H9 (cell line): ENCODE results near the gene TFB1M. TPM values are rescaled to one million over a fixed set of nuclear protein-coding genes. Genes with fewer than 3 reads are reported as not detected.
A peak's percentile ranks its signal among the peaks of the same experiment; 100 is the strongest.

Experiments
- DNase-seq: peaks from one replicate; pipeline ENCODE4 v3.0.0-alpha.2; 2017
- H2AFZ ChIP-seq: one replicate; pipeline ENCODE4 v1.6.1; 2013; ENCODE audit warnings: mild to moderate bottlenecking, low read length, control low read depth, moderate library complexity
- H2AK5ac ChIP-seq: 2 replicates; pipeline ENCODE4 v1.6.1; 2013; ENCODE audit warnings: low read length, control low read depth, mixed read lengths; ENCODE audit not compliant: insufficient read length
- H2BK120ac ChIP-seq: one replicate; pipeline ENCODE4 v1.6.1; 2013; ENCODE audit warnings: low read depth, mild to moderate bottlenecking, low read length, control low read depth, inconsistent platforms; ENCODE audit not compliant: poor library complexity, severe bottlenecking
- H2BK12ac ChIP-seq: 2 replicates; pipeline ENCODE4 v1.6.1; 2013; ENCODE audit warnings: low read length, control low read depth, mixed read lengths, low read depth; ENCODE audit not compliant: insufficient read length
- H2BK15ac ChIP-seq: 2 replicates; pipeline ENCODE4 v1.6.1; 2013; ENCODE audit warnings: low read depth, low read length, control low read depth
- H2BK20ac ChIP-seq: one replicate; pipeline ENCODE4 v1.6.1; 2013; ENCODE audit warnings: low read depth, mild to moderate bottlenecking, low read length, control low read depth, inconsistent platforms; ENCODE audit not compliant: poor library complexity, severe bottlenecking
- H2BK5ac ChIP-seq: 2 replicates; pipeline ENCODE4 v1.6.1; 2013; ENCODE audit warnings: low read length, control low read depth, mixed read lengths; ENCODE audit not compliant: insufficient read length
- H3K14ac ChIP-seq: 2 replicates; pipeline ENCODE4 v1.6.1; 2013; ENCODE audit warnings: low read length, control low read depth; ENCODE audit not compliant: insufficient read depth
- H3K18ac ChIP-seq: 2 replicates; pipeline ENCODE4 v1.6.1; 2013; ENCODE audit warnings: low read depth, mild to moderate bottlenecking, mixed read lengths, low read length, control low read depth; ENCODE audit not compliant: insufficient read length
- H3K23ac ChIP-seq: 2 replicates; pipeline ENCODE4 v1.6.1; 2013; ENCODE audit warnings: low read length, control low read depth, mixed read lengths, low read depth; ENCODE audit not compliant: insufficient read length
- H3K23me2 ChIP-seq: 2 replicates; pipeline ENCODE4 v1.6.1; 2013; ENCODE audit warnings: low read depth, mild to moderate bottlenecking, mixed read lengths, low read length, control low read depth; ENCODE audit not compliant: insufficient read length, poor library complexity, severe bottlenecking
- H3K27ac ChIP-seq: 2 replicates; pipeline ENCODE4 v1.5.1; 2013; ENCODE audit warnings: low read length, control low read depth, mixed read lengths, low read depth; ENCODE audit not compliant: insufficient read length
- H3K27me3 ChIP-seq: 2 replicates; pipeline ENCODE4 v1.6.1; 2013; ENCODE audit warnings: low read length, control low read depth, inconsistent platforms; ENCODE audit not compliant: insufficient read depth
- H3K4ac ChIP-seq: 2 replicates; pipeline ENCODE4 v1.6.1; 2013; ENCODE audit warnings: low read depth, mild to moderate bottlenecking, control low read depth, inconsistent platforms, low read length, moderate library complexity
- H3K4me1 ChIP-seq: 2 replicates; pipeline ENCODE4 v1.6.1; 2013; ENCODE audit warnings: low read length, control low read depth, inconsistent platforms; ENCODE audit not compliant: insufficient read depth
- H3K4me2 ChIP-seq: 2 replicates; pipeline ENCODE4 v1.6.1; 2013; ENCODE audit warnings: low read length, control low read depth, mixed read lengths; ENCODE audit not compliant: insufficient read length, insufficient read depth
- H3K56ac ChIP-seq: 2 replicates; pipeline ENCODE4 v1.6.1; 2013; ENCODE audit warnings: low read depth, mild to moderate bottlenecking, mixed read lengths, low read length, control low read depth; ENCODE audit not compliant: insufficient read length
- H3K79me1 ChIP-seq: 2 replicates; pipeline ENCODE4 v1.6.1; 2013; ENCODE audit warnings: low read depth, mild to moderate bottlenecking, moderate library complexity, low read length, control low read depth, inconsistent platforms; ENCODE audit not compliant: insufficient read depth, poor library complexity, severe bottlenecking
- H3K79me2 ChIP-seq: 2 replicates; pipeline ENCODE4 v1.6.1; 2013; ENCODE audit warnings: low read length, control low read depth, inconsistent platforms; ENCODE audit not compliant: insufficient read depth
- H3K9ac ChIP-seq: 2 replicates; pipeline ENCODE4 v1.6.1; 2013; ENCODE audit warnings: low read length, control low read depth, mixed read lengths; ENCODE audit not compliant: insufficient read length; ENCODE audit errors: extremely low read depth
- H3K9me3 ChIP-seq: one replicate; pipeline ENCODE4 v1.6.1; 2013; ENCODE audit warnings: low read depth, low read length, inconsistent platforms; ENCODE audit not compliant: control insufficient read depth
- H3T11ph ChIP-seq: one replicate; pipeline ENCODE4 v1.6.1; 2013; ENCODE audit warnings: mild to moderate bottlenecking, low read length, control low read depth, inconsistent platforms
- H4K20me1 ChIP-seq: one replicate; pipeline ENCODE4 v1.6.1; 2013; ENCODE audit not compliant: control insufficient read depth, insufficient read length, insufficient read depth
- H4K5ac ChIP-seq: 2 replicates; pipeline ENCODE4 v1.6.1; 2013; ENCODE audit warnings: low read depth, mild to moderate bottlenecking, mixed read lengths, low read length, control low read depth; ENCODE audit not compliant: insufficient read length
- H4K8ac ChIP-seq: replicated peaks from 2 replicates; pipeline ENCODE4 v1.6.1; 2013; ENCODE audit warnings: low read length, control low read depth, mixed read lengths, low read depth; ENCODE audit not compliant: insufficient read length
- H4K91ac ChIP-seq: 2 replicates; pipeline ENCODE4 v1.6.1; 2013; ENCODE audit warnings: low read depth, mild to moderate bottlenecking, moderate library complexity, mixed read lengths, low read length, control low read depth; ENCODE audit not compliant: insufficient read length
- H3K27ac Mint-ChIP-seq, 3 experiments: 2 replicates in 2 of 3; 3 replicates in 1 of 3; pipeline ENCODE4 v1.8.0; 2020 to 2021; ENCODE audit warnings: mixed read lengths in 3 of 3, mild to moderate bottlenecking in 1 of 3, moderate library complexity in 1 of 3
- H3K27me3 Mint-ChIP-seq: 2 replicates; pipeline ENCODE4 v1.8.0; 2021; ENCODE audit warnings: low read depth, mild to moderate bottlenecking, moderate library complexity, mixed read lengths
- H3K36me3 Mint-ChIP-seq, 3 experiments: 2 replicates in 2 of 3; 3 replicates in 1 of 3; pipeline ENCODE4 v1.8.0; 2020 to 2021; ENCODE audit warnings: low read depth in 3 of 3, mixed read lengths in 3 of 3; ENCODE audit not compliant: insufficient read depth in 1 of 3
- H3K4me1 Mint-ChIP-seq, 2 experiments: 2 replicates each; pipeline ENCODE4 v1.8.0; 2020; ENCODE audit warnings: mixed read lengths in 2 of 2
- H3K4me3 Mint-ChIP-seq, 2 experiments: 2 replicates in 1 of 2; 3 replicates in 1 of 2; pipeline ENCODE4 v1.8.0; 2020 to 2021; ENCODE audit warnings: mild to moderate bottlenecking in 2 of 2, mixed read lengths in 2 of 2, moderate library complexity in 1 of 2
- H3K9me3 Mint-ChIP-seq, 2 experiments: 2 replicates in 1 of 2; 3 replicates in 1 of 2; pipeline ENCODE4 v1.8.0; 2020; ENCODE audit warnings: mild to moderate bottlenecking in 2 of 2, mixed read lengths in 2 of 2, moderate library complexity in 1 of 2
- CTCF ChIP-seq: fragments of 200-600 bp; sonication (generic); conservative IDR thresholded peaks from 3 replicates; pipeline ENCODE4 v1.8.0; 2021; ENCODE audit warnings: antibody characterized with exemption, mild to moderate bottlenecking
- WGBS: extraction: QIAGEN DNeasy Blood & Tissue Kit; methylation state at CpG from one replicate; pipeline ENCODE4 v1.1.7; 2013; ENCODE audit warnings: missing lambda C conversion rate, low lambda C conversion rate, mixed read lengths; ENCODE audit not compliant: insufficient read length; ENCODE audit errors: extremely low coverage; 5-methylcytosine and 5-hydroxymethylcytosine counted together
- total RNA-seq: library from RNA; stranded (reverse); gene quantifications from 2 replicates; pipeline ENCODE4 v1.2.1, GENCODE V29; 2021

Gene TFB1M
- total RNA-seq, 1 experiment from 2014 or later, result 28.6 TPM

- Histone ChIP-seq H3K14ac (no peak overlapping the region), H3K79me2 (no peaks in the 10 kb centered on the region), H4K8ac (no peak overlapping the region), H2AFZ (no peak overlapping the region), H4K5ac (no peak overlapping the region), H2BK120ac (no peak overlapping the region), H3T11ph (no peak overlapping the region), H3K18ac (no peak overlapping the region), H3K4ac (no peak overlapping the region), H4K91ac (no peak overlapping the region), H2BK5ac (no peak overlapping the region), H4K20me1 (no peaks in the 10 kb centered on the region), H3K27ac (no peak overlapping the region), H2BK20ac (no peak overlapping the region), H3K23me2 (no peaks in the 10 kb centered on the region), H2BK15ac (no peak overlapping the region), H2AK5ac (no peak overlapping the region), H3K23ac (no peak overlapping the region), H3K79me1 (no peaks in the 10 kb centered on the region), H2BK12ac (no peak overlapping the region), H3K27me3 (no peaks in the 10 kb centered on the region), H3K9me3 (no peaks in the 10 kb centered on the region), H3K9ac (no peak overlapping the region), H3K56ac (no peak overlapping the region), H3K4me1 (peaks cover 9% of the 10 kb centered on the region), H3K4me2 (no peak overlapping the region)
- no peak overlapping the region for H3K4me3 Mint-ChIP-seq
- H3K27ac Mint-ChIP-seq, result peak overlapping the region in 1 of 3 experiments; percentile 10; a peak in 1 of 7 replicates
- peaks cover 20 to 22% of the 10 kb centered on the region in 2 experiments for H3K4me1 Mint-ChIP-seq
- no peak for DNase-seq
- TF ChIP-seq CTCF, result no peak
- no peaks in the 10 kb centered on the region for H3K27me3 Mint-ChIP-seq
- peaks cover 3 to 11% (median 7%) of the 10 kb centered on the region in 3 experiments; a peak in 6 of 7 replicates for H3K36me3 Mint-ChIP-seq
- WGBS, result no CpG with 5 or more reads among the region's 12 CpGs
- no peaks in the 10 kb centered on the region for H3K9me3 Mint-ChIP-seq
Observed at GRCh38 chr6:155223646-155224451, 90.4 kb downstream of the TFB1M start.
